ENCODE measurements around the gene TMTC1. TPM values are rescaled to one million over a fixed set of nuclear protein-coding genes. Genes with fewer than 3 reads are reported as not detected.
A peak's percentile ranks its signal among the peaks of the same experiment; 100 is the strongest.

TMTC1 gene
- polyA plus RNA-seq, 1 of the 3 experiments (the other 2 are of a cell fraction) = 0.13 TPM

GRCh38 chr12:29710104-29710503 lies 73.6 kb downstream of the TMTC1 start (continued):
- no peak for TF ChIP-seq RFX5 (IDR thresholded peaks at IDR 0.05; ENCODE audit: low read length)
- no peak for TF ChIP-seq FOSL2 (IDR thresholded peaks at IDR 0.05; ENCODE audit: borderline replicate concordance, low read depth)
- no peak for TF ChIP-seq JUND (IDR thresholded peaks at IDR 0.05)
- no peak for TF ChIP-seq GATA2 (CRISPR knock-in tag; IDR thresholded peaks at IDR 0.05)
- TF ChIP-seq MXI1 (IDR thresholded peaks at IDR 0.05; ENCODE audit: low read depth, low read length) = peak; percentile 43; the same call in 1 of the 2 replicates
- no peak for TF ChIP-seq NFIC (IDR thresholded peaks at IDR 0.05; ENCODE audit: borderline replicate concordance)
- TF ChIP-seq CHD2 (IDR thresholded peaks at IDR 0.05; ENCODE audit: low read length, partially characterized antibody) = peak; percentile 43
- TF ChIP-seq EP300 (IDR thresholded peaks at IDR 0.05; ENCODE audit: borderline replicate concordance in 1 of 2, low read depth in 1 of 2, low read length in 1 of 2) = peak in 1 of 2 experiments; percentile 59; a peak in 1 of 4 replicates
- no peak for TF ChIP-seq GABPA (IDR thresholded peaks at IDR 0.05; ENCODE audit: low read depth)
- TF ChIP-seq MAX (IDR thresholded peaks at IDR 0.05; ENCODE audit: low read depth) = no peak

DNA sequence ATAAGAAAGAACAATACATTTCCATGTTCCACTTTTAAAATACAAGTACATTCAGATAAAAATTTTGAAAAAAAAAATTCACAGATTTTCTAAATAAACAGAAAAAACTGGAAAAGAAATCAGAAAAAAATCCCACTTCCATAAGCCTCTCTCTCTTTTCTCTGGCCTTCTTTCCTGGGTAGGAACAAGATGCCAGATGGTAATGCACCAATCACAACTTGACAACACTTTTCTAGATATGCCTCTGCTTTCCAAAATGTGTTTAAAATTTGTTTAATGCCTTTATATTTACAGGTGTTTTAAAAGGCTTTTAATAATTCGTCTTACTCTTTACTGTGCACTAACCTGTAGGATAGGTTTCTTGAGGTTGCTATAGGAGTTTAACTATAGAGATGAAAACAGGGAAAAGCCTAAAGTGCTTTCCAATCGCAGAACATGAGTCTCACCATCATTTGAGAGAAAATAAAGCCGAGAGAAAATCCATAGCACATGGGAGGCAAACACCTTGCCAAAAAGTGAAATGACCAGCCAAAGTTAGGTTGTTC lies 74.2 kb downstream of the TMTC1 start:
- no peaks in the 10 kb centered on the region for H3K27me3 ChIP-seq (ENCODE audit: insufficient read depth)
- no peaks in the 10 kb centered on the region for H3K36me3 ChIP-seq (replicated peaks in 1 of 2; ENCODE audit: control insufficient read depth in 1 of 2, insufficient read depth in 2 of 2, low read length in 1 of 2)
- no peaks in the 10 kb centered on the region for H4K20me1 ChIP-seq (ENCODE audit: insufficient read depth)
- WGBS (ENCODE audit: low lambda C conversion rate) = 26% methylated on average over 3 of the region's 3 CpGs
- no peaks in the 10 kb centered on the region for H3K9me3 ChIP-seq
- H3K9me2 ChIP-seq = no peaks in the 10 kb centered on the region
- ChIA-PET POLR2A (no interaction called here), CTCF (no interaction called here)
- H3K9ac ChIP-seq = no peak overlapping the region
- TF ChIP-seq RXRA (IDR thresholded peaks at IDR 0.05; ENCODE audit: borderline replicate concordance, low read depth) (no peak), MXI1 (IDR thresholded peaks at IDR 0.05; ENCODE audit: low read depth, low read length) (no peak), CHD2 (IDR thresholded peaks at IDR 0.05; ENCODE audit: low read length, partially characterized antibody) (no peak), RFX5 (IDR thresholded peaks at IDR 0.05; ENCODE audit: low read length) (no peak), IRF3 (IDR thresholded peaks at IDR 0.05; ENCODE audit: low read depth, low read length) (no peak)
- H3F3A ChIP-seq (replicated peaks; ENCODE audit: insufficient read depth) = no peaks in the 10 kb centered on the region
- peak overlapping the region in 1 of 2 experiments; percentile 94; a peak in 2 of 4 replicates for H3K27ac ChIP-seq (ENCODE audit: low read depth in 2 of 2, low read length in 1 of 2)
- peaks cover 0 to 18% of the 10 kb centered on the region in 2 experiments; a peak in 2 of 4 replicates for H3K4me1 ChIP-seq (ENCODE audit: control insufficient read depth in 1 of 2, insufficient read depth in 2 of 2, low read depth in 1 of 2, low read length in 1 of 2)
- H3K79me2 ChIP-seq (ENCODE audit: insufficient read depth) = no peaks in the 10 kb centered on the region
- no peak overlapping the region for H2AFZ ChIP-seq (ENCODE audit: low read depth)
- DNase-seq = no peak
- H3K4me2 ChIP-seq = no peak overlapping the region
- H3K4me3 ChIP-seq (ENCODE audit: low read depth in 2 of 2, low read length in 1 of 2) = no peak overlapping the region

DNA sequence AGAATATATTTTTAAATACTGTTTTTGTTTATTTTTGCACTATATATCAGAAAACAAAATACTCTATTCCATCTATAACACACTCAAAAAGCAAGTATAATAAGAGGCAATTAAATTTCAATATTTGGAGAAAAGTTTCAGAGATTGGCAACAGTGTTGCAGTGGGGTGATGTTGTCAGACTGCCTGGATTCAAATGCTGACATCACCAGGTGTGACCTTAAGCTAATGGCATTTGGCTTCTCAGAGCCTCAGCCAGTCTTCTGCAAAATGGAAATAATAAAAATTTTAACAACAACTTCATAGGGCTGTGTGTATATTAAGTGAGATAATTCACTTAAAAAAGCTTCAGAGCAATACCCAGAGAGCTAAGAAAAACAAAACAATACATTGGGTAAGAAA lies 74.7 kb downstream of the TMTC1 start:
- ChIA-PET CTCF (no interaction called here), POLR2A (no interaction called here)
- H3K4me3 ChIP-seq (ENCODE audit: low read depth in 2 of 2, low read length in 1 of 2) = no peak overlapping the region
- TF ChIP-seq RFX5 (IDR thresholded peaks at IDR 0.05; ENCODE audit: low read length) (no peak), SMC3 (IDR thresholded peaks at IDR 0.05; ENCODE audit: low read depth, low read length) (no peak), ZBTB33 (IDR thresholded peaks at IDR 0.05; ENCODE audit: borderline replicate concordance, low read depth) (no peak), ELF1 (IDR thresholded peaks at IDR 0.05) (no peak), YY1 (IDR thresholded peaks at IDR 0.05; ENCODE audit: low read depth) (no peak), EP300 (IDR thresholded peaks at IDR 0.05; ENCODE audit: borderline replicate concordance in 1 of 2, low read depth in 1 of 2, low read length in 1 of 2) (no peak)
- TF ChIP-seq, protein P1, sequence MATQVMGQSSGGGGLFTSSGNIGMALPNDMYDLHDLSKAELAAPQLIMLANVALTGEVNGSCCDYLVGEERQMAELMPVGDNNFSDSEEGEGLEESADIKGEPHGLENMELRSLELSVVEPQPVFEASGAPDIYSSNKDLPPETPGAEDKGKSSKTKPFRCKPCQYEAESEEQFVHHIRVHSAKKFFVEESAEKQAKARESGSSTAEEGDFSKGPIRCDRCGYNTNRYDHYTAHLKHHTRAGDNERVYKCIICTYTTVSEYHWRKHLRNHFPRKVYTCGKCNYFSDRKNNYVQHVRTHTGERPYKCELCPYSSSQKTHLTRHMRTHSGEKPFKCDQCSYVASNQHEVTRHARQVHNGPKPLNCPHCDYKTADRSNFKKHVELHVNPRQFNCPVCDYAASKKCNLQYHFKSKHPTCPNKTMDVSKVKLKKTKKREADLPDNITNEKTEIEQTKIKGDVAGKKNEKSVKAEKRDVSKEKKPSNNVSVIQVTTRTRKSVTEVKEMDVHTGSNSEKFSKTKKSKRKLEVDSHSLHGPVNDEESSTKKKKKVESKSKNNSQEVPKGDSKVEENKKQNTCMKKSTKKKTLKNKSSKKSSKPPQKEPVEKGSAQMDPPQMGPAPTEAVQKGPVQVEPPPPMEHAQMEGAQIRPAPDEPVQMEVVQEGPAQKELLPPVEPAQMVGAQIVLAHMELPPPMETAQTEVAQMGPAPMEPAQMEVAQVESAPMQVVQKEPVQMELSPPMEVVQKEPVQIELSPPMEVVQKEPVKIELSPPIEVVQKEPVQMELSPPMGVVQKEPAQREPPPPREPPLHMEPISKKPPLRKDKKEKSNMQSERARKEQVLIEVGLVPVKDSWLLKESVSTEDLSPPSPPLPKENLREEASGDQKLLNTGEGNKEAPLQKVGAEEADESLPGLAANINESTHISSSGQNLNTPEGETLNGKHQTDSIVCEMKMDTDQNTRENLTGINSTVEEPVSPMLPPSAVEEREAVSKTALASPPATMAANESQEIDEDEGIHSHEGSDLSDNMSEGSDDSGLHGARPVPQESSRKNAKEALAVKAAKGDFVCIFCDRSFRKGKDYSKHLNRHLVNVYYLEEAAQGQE (IDR thresholded peaks at IDR 0.05; ENCODE audit: low read depth, low read length) = no peak
- TF ChIP-seq, protein P2, sequence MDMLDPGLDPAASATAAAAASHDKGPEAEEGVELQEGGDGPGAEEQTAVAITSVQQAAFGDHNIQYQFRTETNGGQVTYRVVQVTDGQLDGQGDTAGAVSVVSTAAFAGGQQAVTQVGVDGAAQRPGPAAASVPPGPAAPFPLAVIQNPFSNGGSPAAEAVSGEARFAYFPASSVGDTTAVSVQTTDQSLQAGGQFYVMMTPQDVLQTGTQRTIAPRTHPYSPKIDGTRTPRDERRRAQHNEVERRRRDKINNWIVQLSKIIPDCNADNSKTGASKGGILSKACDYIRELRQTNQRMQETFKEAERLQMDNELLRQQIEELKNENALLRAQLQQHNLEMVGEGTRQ (IDR thresholded peaks at IDR 0.05; ENCODE audit: borderline replicate concordance, low read depth, low read length) = no peak

More for the DNA sequence above, 74.7 kb downstream of the TMTC1 start:
- Histone ChIP-seq H3K4me1 (ENCODE audit: control insufficient read depth in 1 of 2, insufficient read depth in 2 of 2, low read depth in 1 of 2, low read length in 1 of 2) (peaks cover 0 to 18% of the 10 kb centered on the region in 2 experiments; a peak in 2 of 4 replicates), H3K36me3 (replicated peaks in 1 of 2; ENCODE audit: control insufficient read depth in 1 of 2, insufficient read depth in 2 of 2, low read length in 1 of 2) (no peaks in the 10 kb centered on the region), H3K4me2 (no peak overlapping the region), H3K79me2 (ENCODE audit: insufficient read depth) (no peaks in the 10 kb centered on the region), H3K27me3 (ENCODE audit: insufficient read depth) (no peaks in the 10 kb centered on the region), H3K9me3 (no peaks in the 10 kb centered on the region), H3K9me2 (no peaks in the 10 kb centered on the region), H3F3A (replicated peaks; ENCODE audit: insufficient read depth) (no peaks in the 10 kb centered on the region), H3K9ac (no peak overlapping the region), H2AFZ (ENCODE audit: low read depth) (no peak overlapping the region), H4K20me1 (ENCODE audit: insufficient read depth) (no peaks in the 10 kb centered on the region), H3K27ac (ENCODE audit: low read depth in 2 of 2, low read length in 1 of 2) (peak overlapping the region in 1 of 2 experiments; percentile 94; a peak in 1 of 4 replicates)
- no peak for DNase-seq
